Mesenchymal stem cell (in vitro differentiated cells and primary cell): ENCODE results near the gene LRFN5. TPM values are rescaled to one million over a fixed set of nuclear protein-coding genes. Genes with fewer than 3 reads are reported as not detected.
"Not testable (repeated sequence)": the region's sequence is repeated elsewhere in the genome, so short reads cannot be mapped to it uniquely, and the experiment has no call there.

Experiments used
- DNase-seq: peaks from one replicate; pipeline ENCODE4 v3.0.0-alpha.2; 2013
- H2AFZ ChIP-seq: one replicate; pipeline ENCODE4 v1.6.1; 2013; ENCODE audit warnings: low read depth, mild to moderate bottlenecking, control low read depth, inconsistent platforms, low read length, moderate library complexity
- H2AK5ac ChIP-seq: 2 replicates; pipeline ENCODE4 v1.6.1; 2013; ENCODE audit warnings: low read length, moderate library complexity, mild to moderate bottlenecking, inconsistent platforms; ENCODE audit not compliant: severe bottlenecking
- H2BK120ac ChIP-seq: one replicate; pipeline ENCODE4 v1.6.1; 2013; ENCODE audit warnings: low read depth, mild to moderate bottlenecking, inconsistent platforms, low read length, moderate library complexity
- H2BK12ac ChIP-seq, 2 experiments: one replicate each; pipeline ENCODE4 v1.6.1; 2013; ENCODE audit warnings: inconsistent platforms in 2 of 2, low read length in 2 of 2, mild to moderate bottlenecking in 2 of 2, moderate library complexity in 2 of 2, control low read depth in 1 of 2
- H2BK15ac ChIP-seq: one replicate; pipeline ENCODE4 v1.6.1; 2013; ENCODE audit warnings: mild to moderate bottlenecking, low read depth, inconsistent platforms; ENCODE audit not compliant: poor library complexity, severe bottlenecking
- H2BK5ac ChIP-seq: 2 replicates; pipeline ENCODE4 v1.6.1; 2013; ENCODE audit warnings: low read depth, mild to moderate bottlenecking, low read length, control low read depth, inconsistent platforms; ENCODE audit not compliant: poor library complexity, severe bottlenecking
- H3K14ac ChIP-seq, 2 experiments: one replicate each; pipeline ENCODE4 v1.6.1; 2013; ENCODE audit warnings: inconsistent platforms in 2 of 2, low read length in 2 of 2, control low read depth in 1 of 2, mild to moderate bottlenecking in 1 of 2, moderate library complexity in 1 of 2
- H3K18ac ChIP-seq, 2 experiments: one replicate each; pipeline ENCODE4 v1.6.1; 2013; ENCODE audit warnings: inconsistent platforms in 2 of 2, low read length in 2 of 2, control low read depth in 1 of 2, low read depth in 1 of 2, mild to moderate bottlenecking in 1 of 2
- H3K23ac ChIP-seq, 2 experiments: one replicate each; pipeline ENCODE4 v1.6.1; 2013; ENCODE audit warnings: inconsistent platforms in 2 of 2, low read length in 2 of 2, mild to moderate bottlenecking in 2 of 2, moderate library complexity in 2 of 2, control low read depth in 1 of 2
- H3K27ac ChIP-seq: 2 replicates; pipeline ENCODE4 v1.5.1; 2013; ENCODE audit warnings: mild to moderate bottlenecking, moderate library complexity, low read length, control low read depth, inconsistent platforms; ENCODE audit not compliant: poor library complexity, severe bottlenecking
- H3K27me3 ChIP-seq, 2 experiments: 2 replicates each; pipeline versions ENCODE4 v1.6.1 to v1.7.0; 2013; ENCODE audit warnings: low read length in 2 of 2, mild to moderate bottlenecking in 2 of 2, moderate library complexity in 2 of 2, control low read depth in 1 of 2, inconsistent platforms in 1 of 2; ENCODE audit not compliant: control insufficient read depth in 1 of 2, insufficient read depth in 1 of 2
- H3K36me3 ChIP-seq, 2 experiments: 2 replicates each; pipeline versions ENCODE4 v1.6.1 to v1.7.0; 2013; ENCODE audit warnings: low read length in 2 of 2, control low read depth in 1 of 2, inconsistent platforms in 1 of 2, low read depth in 1 of 2, mild to moderate bottlenecking in 1 of 2; ENCODE audit not compliant: insufficient read depth in 2 of 2, control insufficient read depth in 1 of 2
- H3K4ac ChIP-seq, 2 experiments: one replicate each; pipeline ENCODE4 v1.6.1; 2013; ENCODE audit warnings: inconsistent platforms in 2 of 2, low read length in 2 of 2, mild to moderate bottlenecking in 2 of 2, moderate library complexity in 2 of 2, control low read depth in 1 of 2, low read depth in 1 of 2
- H3K4me1 ChIP-seq: 2 replicates; pipeline ENCODE4 v1.6.1; 2013; ENCODE audit warnings: low read depth, low read length, control low read depth; ENCODE audit not compliant: control insufficient read depth, insufficient read depth
- H3K4me2 ChIP-seq: 2 replicates; pipeline ENCODE4 v1.6.1; 2013; ENCODE audit warnings: low read length, mild to moderate bottlenecking, inconsistent platforms; ENCODE audit not compliant: poor library complexity, severe bottlenecking
- H3K4me3 ChIP-seq, 2 experiments: 2 replicates each; pipeline versions ENCODE4 v1.5.1 to v1.7.0; 2013; ENCODE audit warnings: low read length in 2 of 2, mild to moderate bottlenecking in 2 of 2, control low read depth in 1 of 2, low read depth in 1 of 2; ENCODE audit not compliant: insufficient read depth in 1 of 2
- H3K79me1 ChIP-seq: replicated peaks from 2 replicates; pipeline ENCODE4 v1.6.1; 2013; ENCODE audit warnings: mild to moderate bottlenecking, control low read depth, low read length, inconsistent platforms; ENCODE audit not compliant: poor library complexity, severe bottlenecking
- H3K9ac ChIP-seq: 2 replicates; pipeline ENCODE4 v1.7.0; 2013; ENCODE audit warnings: mild to moderate bottlenecking, low read length, moderate library complexity
- H3K9me3 ChIP-seq: 2 replicates; pipeline ENCODE4 v1.7.0; 2013; ENCODE audit warnings: mild to moderate bottlenecking, low read length; ENCODE audit not compliant: control insufficient read depth
- H4K8ac ChIP-seq: one replicate; pipeline ENCODE4 v1.6.1; 2013; ENCODE audit warnings: inconsistent platforms, mild to moderate bottlenecking, low read length, moderate library complexity
- H4K91ac ChIP-seq: one replicate; pipeline ENCODE4 v1.6.1; 2013; ENCODE audit warnings: mild to moderate bottlenecking, low read length, inconsistent platforms
- WGBS: methylation state at CpG from one replicate; pipeline ENCODE4 v1.1.7; 2013; ENCODE audit warnings: mixed read lengths; 5-methylcytosine and 5-hydroxymethylcytosine counted together
- polyA plus RNA-seq, 2 experiments: library from polyadenylated mRNA; stranded (reverse); fragments of 200-250 nt; gene quantifications; one replicate each; pipeline ENCODE4 v1.2.3, GENCODE V29; 2013

The LRFN5 gene
- 2.8 TPM for polyA plus RNA-seq (2013, experiment 1 of 2)
- 2.8 TPM for polyA plus RNA-seq (2013, experiment 2 of 2)

GRCh38 chr14:41606532-41607303 lies at the start of gene LRFN5:
TSS of gene LRFN5 (plus strand) at chr14:41606876.
- Histone ChIP-seq H3K4me1 (peaks cover 9% of the 10 kb centered on the region), H3K4me2 (peak within 1 kb of the TSS; percentile 100), H3K9me3 (no peaks in the 10 kb centered on the region), H3K4me3 (peak within 1 kb of the TSS; percentile 77 to 85), H2AK5ac (no peak within 1 kb of the TSS), H3K27me3 (peaks cover 0 to 20% of the 10 kb centered on the region in 2 experiments), H3K23ac (peak within 1 kb of the TSS in 1 of 2 experiments; percentile 77), H3K79me1 (peaks cover 16% of the 10 kb centered on the region), H3K14ac (peak within 1 kb of the TSS in 1 of 2 experiments; percentile 87), H3K27ac (peak within 1 kb of the TSS; percentile 90), H4K8ac (no peak within 1 kb of the TSS), H4K91ac (peak within 1 kb of the TSS; percentile 65), H3K18ac (peak within 1 kb of the TSS; percentile 72 to 96), H2AFZ (peak within 1 kb of the TSS; percentile 83), H3K9ac (peak within 1 kb of the TSS; percentile 91), H3K36me3 (no peaks in the 10 kb centered on the region), H2BK120ac (peak within 1 kb of the TSS; percentile 96), H2BK5ac (no peak within 1 kb of the TSS), H2BK12ac (peak within 1 kb of the TSS; percentile 62 to 88), H3K4ac (peak within 1 kb of the TSS in 1 of 2 experiments; percentile 68), H2BK15ac (peak within 1 kb of the TSS; percentile 89)
- WGBS = under 1% methylated on average over 48 of the region's 76 CpGs
- DNase-seq = peak; percentile 78

GRCh38 chr14:41558490-41558889 lies 48.2 kb upstream of the LRFN5 start:
- H2BK15ac ChIP-seq = no peak overlapping the region
- H4K8ac ChIP-seq = no peak overlapping the region
- no peak overlapping the region for H2BK5ac ChIP-seq
- no peak overlapping the region for H3K23ac ChIP-seq
- H3K27me3 ChIP-seq = no peaks in the 10 kb centered on the region
- no peak overlapping the region for H2AK5ac ChIP-seq
- H3K4me1 ChIP-seq = no peaks in the 10 kb centered on the region
- H3K18ac ChIP-seq = no peak overlapping the region
- no peak overlapping the region for H2BK12ac ChIP-seq
- H2AFZ ChIP-seq = no peak overlapping the region
- H2BK120ac ChIP-seq = no peak overlapping the region
- no peak overlapping the region for H3K14ac ChIP-seq
- H4K91ac ChIP-seq = no peak overlapping the region
- no peak overlapping the region for H3K4me2 ChIP-seq
- H3K4ac ChIP-seq = no peak overlapping the region
- H3K4me3 ChIP-seq = no peak overlapping the region
- H3K9ac ChIP-seq = no peak overlapping the region
- H3K9me3 ChIP-seq = no peaks in the 10 kb centered on the region
- no peak overlapping the region for H3K27ac ChIP-seq
- no peaks in the 10 kb centered on the region for H3K79me1 ChIP-seq
- no peaks in the 10 kb centered on the region for H3K36me3 ChIP-seq
- no peak for DNase-seq

- not testable (repeated sequence) for H3K23ac ChIP-seq, H3K14ac ChIP-seq, H2BK5ac ChIP-seq, H2AK5ac ChIP-seq, H3K27ac ChIP-seq, H2AFZ ChIP-seq, H2BK120ac ChIP-seq, H4K91ac ChIP-seq, DNase-seq, H3K27me3 ChIP-seq, H3K4me3 ChIP-seq, H3K36me3 ChIP-seq, H3K18ac ChIP-seq, H3K4me1 ChIP-seq, H3K9me3 ChIP-seq, H4K8ac ChIP-seq, H3K4me2 ChIP-seq, H3K9ac ChIP-seq, H2BK15ac ChIP-seq, H3K79me1 ChIP-seq, H2BK12ac ChIP-seq, H3K4ac ChIP-seq
- WGBS = 100% methylated on average over 2 of the region's 3 CpGs
Observed at GRCh38 chr14:41566864-41567263, 39.8 kb upstream of the LRFN5 start.

GRCh38 chr14:41568979-41569378 lies 37.7 kb upstream of the LRFN5 start:
- no peak overlapping the region for H3K18ac ChIP-seq
- no peak overlapping the region for H2BK15ac ChIP-seq
- H3K27me3 ChIP-seq = no peaks in the 10 kb centered on the region
- no peak overlapping the region for H3K9ac ChIP-seq
- H3K36me3 ChIP-seq = no peaks in the 10 kb centered on the region
- H2BK12ac ChIP-seq = no peak overlapping the region
- DNase-seq = no peak
- H2AFZ ChIP-seq = no peak overlapping the region
- no peak overlapping the region for H3K4me2 ChIP-seq
- peaks cover 6% of the 10 kb centered on the region for H3K9me3 ChIP-seq
- H4K8ac ChIP-seq = no peak overlapping the region
- 100% methylated on average over 2 of the region's 2 CpGs for WGBS
- no peaks in the 10 kb centered on the region for H3K79me1 ChIP-seq
- no peak overlapping the region for H3K4ac ChIP-seq
- H3K4me1 ChIP-seq = no peaks in the 10 kb centered on the region
- H3K14ac ChIP-seq = no peak overlapping the region
- H2AK5ac ChIP-seq = no peak overlapping the region
- H3K27ac ChIP-seq = no peak overlapping the region
- H3K23ac ChIP-seq = peak overlapping the region in 1 of 2 experiments; percentile 59
- no peak overlapping the region for H2BK120ac ChIP-seq
- H3K4me3 ChIP-seq = no peak overlapping the region
- H2BK5ac ChIP-seq = no peak overlapping the region
- H4K91ac ChIP-seq = no peak overlapping the region
